HS-5 (cell line): Measurements from ENCODE around the gene EFHD2.
"Not testable (repeated sequence)": the region's sequence is repeated elsewhere in the genome, so short reads cannot be mapped to it uniquely, and the experiment has no call there.

ENCODE experiments used
- DNase-seq: peaks from one replicate; pipeline ENCODE4 v3.0.0-alpha.2; 2012; ENCODE audit warnings: low read depth

EFHD2 gene

GRCh38 chr1:15388201-15388880, 21.3 kb upstream of the EFHD2 start:
- DNase-seq = no peak

DNA sequence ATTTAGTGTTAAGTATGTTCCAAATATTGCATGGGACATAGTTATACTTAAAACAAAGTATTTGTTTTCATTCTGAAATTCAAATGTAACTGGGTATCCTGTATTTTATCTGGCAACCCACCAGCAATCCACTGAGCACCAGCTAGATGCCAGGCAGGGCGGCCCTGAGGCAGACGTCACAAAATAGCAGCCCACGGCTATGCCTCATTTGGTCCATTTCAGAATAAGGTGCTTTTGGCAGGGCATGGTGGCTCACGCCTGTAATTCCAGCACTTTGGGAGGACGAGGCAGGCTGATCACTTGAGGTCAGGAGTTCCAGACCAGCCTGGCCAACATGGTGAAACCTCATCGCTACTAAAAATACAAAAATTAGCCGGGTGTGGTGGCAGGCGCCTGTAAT, 19.9 kb upstream of the EFHD2 start:
- not testable (repeated sequence) for DNase-seq

- DNase-seq = no peak
Measured at GRCh38 chr1:15390667-15391066, 19.0 kb upstream of the EFHD2 start.

- DNase-seq = no peak
Measured at GRCh38 chr1:15391366-15391765, 18.3 kb upstream of the EFHD2 start.

DNA sequence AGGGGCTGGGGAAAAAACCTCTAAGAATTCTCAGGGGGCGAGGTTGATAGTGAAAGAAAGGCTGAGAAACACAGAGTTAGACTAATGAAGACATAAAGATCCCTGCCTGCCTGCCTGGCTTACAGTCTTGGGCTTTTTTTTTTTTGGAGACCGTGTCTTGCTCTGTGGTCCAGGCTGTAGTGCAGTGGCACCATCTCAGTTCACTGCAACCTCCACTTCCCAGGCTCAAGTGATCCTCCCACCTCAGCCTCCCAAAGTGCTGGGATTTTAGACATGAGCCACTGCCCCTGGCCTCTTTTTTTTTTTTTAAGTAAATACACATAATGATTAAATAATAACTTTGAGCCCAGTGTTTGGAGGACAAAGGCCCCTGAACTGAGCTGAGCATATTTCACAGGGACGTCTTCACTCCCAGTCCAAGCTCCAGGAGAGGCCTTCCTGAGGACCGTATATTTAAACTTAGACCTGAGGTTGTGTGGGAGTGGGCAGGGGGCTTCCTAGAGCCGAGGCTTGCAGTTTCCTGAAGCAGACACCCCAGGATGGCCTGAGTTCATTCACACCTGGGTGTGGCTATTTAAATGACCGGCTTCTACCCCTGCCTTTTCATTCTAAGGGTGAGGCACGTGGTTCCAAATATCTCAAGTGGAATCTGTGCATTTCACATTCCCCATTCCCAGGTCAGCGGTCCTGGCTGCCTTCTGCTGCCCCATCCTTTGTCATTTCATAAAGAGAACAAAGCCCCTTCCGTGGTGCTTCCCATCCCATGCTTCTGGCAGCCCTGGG, 16.0 kb upstream of the EFHD2 start:
- no peak for DNase-seq

- no peak for DNase-seq
Measured at GRCh38 chr1:15394258-15394690, 15.4 kb upstream of the EFHD2 start.

- DNase-seq = no peak
Measured at GRCh38 chr1:15397236-15397635, 12.5 kb upstream of the EFHD2 start.

- no peak for DNase-seq
Measured at GRCh38 chr1:15399710-15400109, 10.0 kb upstream of the EFHD2 start.

DNA sequence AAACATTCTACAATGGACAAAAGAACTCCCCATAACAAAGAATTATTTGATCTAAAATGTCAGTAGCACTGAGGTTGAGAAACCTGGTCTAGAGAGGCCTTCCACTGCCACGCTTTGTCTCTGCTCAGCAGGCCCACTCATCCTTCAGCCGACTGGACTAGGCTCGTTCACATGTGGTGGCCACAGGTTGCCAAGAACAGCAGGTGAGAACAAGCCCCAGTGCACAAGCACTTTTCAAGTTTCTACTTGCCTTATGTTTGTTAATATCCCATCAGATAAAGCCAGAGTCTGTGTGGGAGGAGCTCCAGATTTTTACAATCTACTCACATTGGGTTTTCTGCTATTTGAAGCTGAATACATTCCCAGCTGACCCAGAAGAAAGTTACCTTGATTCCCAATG, 9.1 kb upstream of the EFHD2 start:
- no peak for DNase-seq

DNA sequence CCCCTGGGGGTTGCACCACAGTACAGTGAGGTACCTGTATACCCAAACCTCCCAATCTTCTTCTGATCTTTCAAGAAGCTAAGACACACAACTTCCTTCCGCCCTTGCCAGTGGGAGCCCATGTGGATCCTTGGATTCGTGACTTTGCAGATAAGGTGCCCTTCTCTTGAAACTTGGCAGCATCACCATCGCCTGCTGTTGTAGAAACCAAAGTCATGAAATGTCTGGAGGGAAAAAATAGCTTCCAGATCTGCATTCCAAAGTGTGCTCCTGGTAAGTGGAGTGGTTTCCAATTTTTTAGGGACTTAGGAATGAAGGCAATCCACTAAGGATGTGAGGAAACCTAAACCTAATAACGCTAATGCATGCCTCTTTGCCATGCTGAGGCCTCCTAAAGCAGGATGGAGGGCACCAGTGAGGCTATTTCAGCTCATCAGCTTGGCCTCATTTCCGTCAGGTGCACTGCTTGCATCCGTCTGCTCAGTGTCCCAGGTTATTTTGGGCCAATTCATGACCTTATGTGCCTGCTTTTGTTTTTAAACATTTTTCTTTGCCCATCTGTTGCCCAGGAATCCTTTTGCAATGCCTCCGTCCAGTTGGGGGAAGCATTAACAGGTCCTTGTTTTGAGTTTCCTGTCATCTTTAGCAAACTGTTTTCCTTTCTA, 8.2 kb upstream of the EFHD2 start:
- DNase-seq = no peak

DNA sequence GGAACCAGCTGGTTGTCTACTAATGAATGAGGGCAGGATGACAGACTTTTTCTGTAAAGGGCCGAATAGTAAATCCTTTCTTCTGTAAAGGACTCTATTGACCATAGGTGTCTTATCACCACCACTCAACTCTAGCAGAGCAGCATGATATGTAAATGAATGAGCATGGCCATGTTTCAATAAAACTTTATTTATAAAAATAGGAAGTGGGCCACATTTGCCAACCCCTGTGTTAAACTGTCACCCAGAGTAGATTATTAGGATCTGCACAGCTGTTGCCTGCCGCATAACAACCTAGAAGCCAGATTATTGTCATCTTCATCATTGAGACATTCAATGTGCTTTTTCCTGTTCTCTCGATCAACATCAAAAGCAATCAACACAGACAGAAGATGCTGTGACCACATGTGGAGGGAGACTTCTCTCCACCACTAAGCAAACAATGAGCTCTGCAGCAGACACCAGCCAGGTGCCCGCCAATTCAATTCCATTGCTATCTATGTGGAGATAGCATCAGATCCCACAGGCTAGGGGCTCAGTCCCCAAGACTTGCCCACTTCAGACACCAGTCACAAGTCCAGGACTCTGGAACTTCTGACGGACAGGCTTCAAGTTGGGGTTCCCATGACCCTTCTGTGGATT, 6.8 kb upstream of the EFHD2 start:
- no peak for DNase-seq

DNA sequence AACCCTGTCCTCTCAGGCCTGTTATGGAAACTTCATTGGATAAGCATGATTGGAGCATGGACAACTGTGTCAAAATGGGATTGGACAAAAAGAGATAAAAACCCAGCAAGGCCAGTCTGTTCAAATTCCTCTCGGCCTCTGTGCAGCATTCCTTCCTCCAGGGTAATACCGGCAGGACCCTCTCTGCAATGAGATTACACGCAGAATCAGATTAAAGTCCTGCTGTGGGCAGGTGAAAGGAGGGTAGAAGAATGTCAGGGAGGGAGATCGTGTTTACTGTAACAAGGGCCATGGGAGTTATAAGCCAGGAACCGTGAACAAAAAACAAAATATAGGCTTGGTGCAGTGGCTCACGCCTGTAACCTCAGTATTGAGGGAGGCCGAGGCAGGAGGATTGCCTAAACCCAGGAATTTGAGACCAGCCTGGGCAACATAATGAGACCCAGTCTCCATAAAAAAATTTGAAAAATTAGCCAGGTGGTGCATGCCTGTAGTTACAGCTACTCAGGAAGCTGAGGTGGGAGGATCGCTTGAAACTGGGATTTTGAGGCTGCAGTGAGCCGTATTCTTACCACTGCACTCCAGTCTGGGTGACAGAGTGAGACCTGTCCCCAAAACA, 5.6 kb upstream of the EFHD2 start:
- DNase-seq = no peak

GRCh38 chr1:15405106-15405850, 4.4 kb upstream of the EFHD2 start:
- no peak for DNase-seq

DNA sequence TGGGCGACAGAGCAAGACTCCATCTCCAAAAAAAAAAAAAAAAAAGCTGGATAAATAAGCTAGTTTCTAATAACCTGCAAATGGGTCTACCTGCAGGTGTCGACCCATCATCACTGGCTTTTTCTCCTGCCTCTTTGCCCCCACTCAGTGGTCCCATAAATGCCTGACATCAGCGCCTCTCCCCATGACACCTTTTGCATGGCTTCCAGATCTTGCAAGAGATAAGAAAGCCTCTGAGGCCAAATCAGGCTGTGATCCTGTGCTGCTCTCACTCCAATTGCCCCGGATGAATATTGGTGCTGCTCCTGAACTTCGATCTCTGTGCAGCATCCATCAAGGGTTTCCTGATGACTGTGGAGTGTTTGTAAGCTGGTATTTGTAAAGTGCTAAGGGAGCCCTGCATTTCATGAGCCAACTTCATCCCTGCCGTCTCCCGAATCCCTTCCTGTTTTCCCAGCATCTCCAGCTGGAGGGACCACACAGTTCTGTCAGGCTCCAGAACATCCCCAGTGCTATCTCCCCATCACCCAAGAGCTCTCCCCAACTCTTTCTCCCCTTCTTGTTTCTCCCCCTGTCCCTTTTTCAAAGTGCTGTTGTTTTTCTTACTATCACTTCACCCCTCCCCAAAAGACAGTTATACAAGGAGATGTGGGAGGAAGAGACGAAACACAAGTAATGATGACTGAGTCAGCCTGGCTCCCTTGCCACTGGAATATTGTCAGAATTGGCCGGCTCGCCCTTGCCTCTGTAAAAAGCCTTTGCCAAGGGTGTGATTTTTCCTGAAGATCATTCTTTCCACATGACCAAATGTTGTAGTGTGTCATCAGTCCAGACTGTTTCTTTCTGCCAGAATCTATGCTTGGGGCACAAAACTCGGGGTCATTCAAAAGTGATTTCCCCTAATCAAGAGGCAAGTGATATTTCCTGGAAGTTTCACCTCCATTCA, 2.8 kb upstream of the EFHD2 start:
- DNase-seq = peak; percentile 59

GRCh38 chr1:15407580-15407979, 2.1 kb upstream of the EFHD2 start:
- DNase-seq = no peak

GRCh38 chr1:15408890-15409387, 749 bp upstream of the EFHD2 start:
- DNase-seq = no peak

GRCh38 chr1:15410223-15410883, 665 bp downstream of the EFHD2 start:
- no peak for DNase-seq

GRCh38 chr1:15410884-15411245, 1.2 kb downstream of the EFHD2 start:
- DNase-seq = no peak

- no peak for DNase-seq
Measured at GRCh38 chr1:15411593-15412137, 2.0 kb downstream of the EFHD2 start.
